MM.1S (cell line): ENCODE results near the gene CDK6.

Source experiments
- DNase-seq: peaks from one replicate; pipeline ENCODE4 v3.0.0-alpha.2; 2015
- H2AFZ ChIP-seq: fragments of 300-600 bp; sonication (generic); 2 replicates; pipeline ENCODE4 v1.6.0; 2016; ENCODE audit warnings: antibody characterized with exemption, low read length
- H3F3A ChIP-seq: fragments of 300-600 bp; sonication (generic); 2 replicates; pipeline ENCODE4 v1.6.1; 2016; ENCODE audit warnings: mild to moderate bottlenecking, antibody characterized with exemption, low read length, moderate library complexity, mixed read lengths; ENCODE audit not compliant: insufficient read depth
- H3K27ac ChIP-seq: fragments of 300-600 bp; sonication (generic); 2 replicates; pipeline ENCODE4 v1.5.1; 2016; ENCODE audit warnings: mild to moderate bottlenecking, low read length
- H3K27me3 ChIP-seq: fragments of 300-600 bp; sonication (generic); replicated peaks from 2 replicates; pipeline ENCODE4 v1.6.0; 2016; ENCODE audit warnings: low read length; ENCODE audit not compliant: insufficient read depth
- H3K36me3 ChIP-seq: fragments of 300-600 bp; sonication (generic); replicated peaks from 2 replicates; pipeline ENCODE4 v1.6.1; 2016; ENCODE audit warnings: mild to moderate bottlenecking, low read length, mixed read lengths; ENCODE audit not compliant: insufficient read depth
- H3K4me1 ChIP-seq: fragments of 300-600 bp; sonication (generic); 2 replicates; pipeline ENCODE4 v1.6.1; 2016; ENCODE audit warnings: low read length, mixed read lengths
- H3K4me2 ChIP-seq: fragments of 300-600 bp; sonication (generic); 2 replicates; pipeline ENCODE4 v1.6.0; 2016; ENCODE audit warnings: low read depth, low read length
- H3K4me3 ChIP-seq: fragments of 300-600 bp; sonication (generic); 2 replicates; pipeline ENCODE4 v1.5.1; 2016; ENCODE audit warnings: low read length, mixed read lengths
- H3K79me2 ChIP-seq: fragments of 300-600 bp; sonication (generic); 2 replicates; pipeline ENCODE4 v1.6.1; 2016; ENCODE audit warnings: mixed run types, low read length, mixed read lengths
- H3K9ac ChIP-seq: fragments of 300-600 bp; sonication (generic); 2 replicates; pipeline ENCODE4 v1.6.1; 2016; ENCODE audit warnings: low read length, mixed read lengths
- H3K9me2 ChIP-seq: fragments of 300-600 bp; sonication (generic); replicated peaks from 2 replicates; pipeline ENCODE4 v1.6.1; 2016; ENCODE audit warnings: mild to moderate bottlenecking, low read length, mixed read lengths; ENCODE audit not compliant: insufficient read depth
- H3K9me3 ChIP-seq: fragments of 300-600 bp; sonication (generic); replicated peaks from 2 replicates; pipeline ENCODE4 v1.6.1; 2016; ENCODE audit warnings: mild to moderate bottlenecking, low read length, mixed read lengths; ENCODE audit not compliant: insufficient read depth
- H4K20me1 ChIP-seq: fragments of 300-600 bp; sonication (generic); 2 replicates; pipeline ENCODE4 v1.6.1; 2016; ENCODE audit warnings: mild to moderate bottlenecking, low read length, moderate library complexity, mixed read lengths; ENCODE audit not compliant: insufficient read depth
- CTCF ChIP-seq: fragments of 300-600 bp; sonication (generic); IDR thresholded peaks from 2 replicates; pipeline ENCODE4 v1.5.1; 2016; ENCODE audit warnings: antibody characterized with exemption, low read length, mixed read lengths
- EZH2 ChIP-seq: fragments of 300-600 bp; sonication (generic); optimal IDR thresholded peaks from 2 replicates; pipeline ENCODE3; 2017; ENCODE audit warnings: low read depth, mild to moderate bottlenecking, antibody characterized with exemption, low read length, mixed read lengths
- EZH2phosphoT487 ChIP-seq: fragments of 300-600 bp; sonication (generic); IDR thresholded peaks from 2 replicates; pipeline ENCODE4 v1.6.1; 2018; ENCODE audit warnings: antibody characterized with exemption, low read length

Gene CDK6

GRCh38 chr7:92709150-92709549 is 127.2 kb downstream of the CDK6 start:
- H3K27me3 ChIP-seq: no peaks in the 10 kb centered on the region
- H2AFZ ChIP-seq: no peak overlapping the region
- TF ChIP-seq EZH2: no peak
- TF ChIP-seq CTCF: no peak
- TF ChIP-seq EZH2phosphoT487: no peak
- H3K4me3 ChIP-seq: no peak overlapping the region
- H3K27ac ChIP-seq: no peak overlapping the region
- H3F3A ChIP-seq: no peaks in the 10 kb centered on the region
- no peak overlapping the region for H3K9ac ChIP-seq
- H3K36me3 ChIP-seq: no peaks in the 10 kb centered on the region
- peaks cover 83% of the 10 kb centered on the region for H3K79me2 ChIP-seq
- H3K4me1 ChIP-seq: no peaks in the 10 kb centered on the region
- H3K9me2 ChIP-seq: no peaks in the 10 kb centered on the region
- no peak for DNase-seq
- no peaks in the 10 kb centered on the region for H4K20me1 ChIP-seq
- no peak overlapping the region for H3K4me2 ChIP-seq
- H3K9me3 ChIP-seq: no peaks in the 10 kb centered on the region

GRCh38 chr7:92708111-92709042 is 128.0 kb downstream of the CDK6 start:
- no peaks in the 10 kb centered on the region for H4K20me1 ChIP-seq
- no peaks in the 10 kb centered on the region for H3K27me3 ChIP-seq
- peaks cover 84% of the 10 kb centered on the region for H3K79me2 ChIP-seq
- no peak overlapping the region for H3K9ac ChIP-seq
- H3K9me2 ChIP-seq: no peaks in the 10 kb centered on the region
- H3K4me3 ChIP-seq: no peak overlapping the region
- TF ChIP-seq CTCF (no peak), EZH2 (no peak), EZH2phosphoT487 (no peak)
- no peak for DNase-seq
- no peaks in the 10 kb centered on the region for H3K36me3 ChIP-seq
- H3F3A ChIP-seq: no peaks in the 10 kb centered on the region
- H2AFZ ChIP-seq: no peak overlapping the region
- H3K4me1 ChIP-seq: no peaks in the 10 kb centered on the region
- H3K4me2 ChIP-seq: no peak overlapping the region
- no peak overlapping the region for H3K27ac ChIP-seq
- H3K9me3 ChIP-seq: no peaks in the 10 kb centered on the region

GRCh38 chr7:92707435-92707834 is 128.9 kb downstream of the CDK6 start:
- DNase-seq: no peak
- H2AFZ ChIP-seq: no peak overlapping the region
- peaks cover 88% of the 10 kb centered on the region for H3K79me2 ChIP-seq

More at GRCh38 chr7:92707435-92707834, 128.9 kb downstream of the CDK6 start:
- H3K9me3 ChIP-seq: no peaks in the 10 kb centered on the region
- H3K9ac ChIP-seq: no peak overlapping the region
- no peaks in the 10 kb centered on the region for H3K4me1 ChIP-seq
- no peaks in the 10 kb centered on the region for H3K9me2 ChIP-seq
- no peak overlapping the region for H3K4me3 ChIP-seq
- H3K27ac ChIP-seq: no peak overlapping the region
- H4K20me1 ChIP-seq: no peaks in the 10 kb centered on the region
- H3K4me2 ChIP-seq: no peak overlapping the region
- H3K36me3 ChIP-seq: no peaks in the 10 kb centered on the region
- no peak for TF ChIP-seq EZH2phosphoT487
- no peak for TF ChIP-seq CTCF
- no peak for TF ChIP-seq EZH2
- no peaks in the 10 kb centered on the region for H3F3A ChIP-seq
- no peaks in the 10 kb centered on the region for H3K27me3 ChIP-seq
